ENCODE data around the gene PTPRU. TPM values are rescaled to one million over a fixed set of nuclear protein-coding genes. Genes with fewer than 3 reads are reported as not detected.

The PTPRU gene
- total RNA-seq, 1 donor from 2014 or later = 32.7 TPM

GRCh38 chr1:29321176-29321575, 84.9 kb downstream of the PTPRU start:
- Histone ChIP-seq H3K27ac (no peak overlapping the region), H3K27me3 (no peaks in the 10 kb centered on the region), H3K9me3 (no peaks in the 10 kb centered on the region), H3K4me1 (no peaks in the 10 kb centered on the region), H3K4me3 (no peak overlapping the region), H3K36me3 (peaks cover 23 to 51% of the 10 kb centered on the region in 2 donors)
- TF ChIP-seq, protein P1, sequence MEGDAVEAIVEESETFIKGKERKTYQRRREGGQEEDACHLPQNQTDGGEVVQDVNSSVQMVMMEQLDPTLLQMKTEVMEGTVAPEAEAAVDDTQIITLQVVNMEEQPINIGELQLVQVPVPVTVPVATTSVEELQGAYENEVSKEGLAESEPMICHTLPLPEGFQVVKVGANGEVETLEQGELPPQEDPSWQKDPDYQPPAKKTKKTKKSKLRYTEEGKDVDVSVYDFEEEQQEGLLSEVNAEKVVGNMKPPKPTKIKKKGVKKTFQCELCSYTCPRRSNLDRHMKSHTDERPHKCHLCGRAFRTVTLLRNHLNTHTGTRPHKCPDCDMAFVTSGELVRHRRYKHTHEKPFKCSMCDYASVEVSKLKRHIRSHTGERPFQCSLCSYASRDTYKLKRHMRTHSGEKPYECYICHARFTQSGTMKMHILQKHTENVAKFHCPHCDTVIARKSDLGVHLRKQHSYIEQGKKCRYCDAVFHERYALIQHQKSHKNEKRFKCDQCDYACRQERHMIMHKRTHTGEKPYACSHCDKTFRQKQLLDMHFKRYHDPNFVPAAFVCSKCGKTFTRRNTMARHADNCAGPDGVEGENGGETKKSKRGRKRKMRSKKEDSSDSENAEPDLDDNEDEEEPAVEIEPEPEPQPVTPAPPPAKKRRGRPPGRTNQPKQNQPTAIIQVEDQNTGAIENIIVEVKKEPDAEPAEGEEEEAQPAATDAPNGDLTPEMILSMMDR (IDR thresholded peaks at IDR 0.05) = no peak
- intact Hi-C loops (cut with DNase I) = no loop called here
- DNase-seq (ENCODE audit: low spot score in 2 of 2) = no peak

- H3K4me1 ChIP-seq = no peaks in the 10 kb centered on the region
- intact Hi-C loops (cut with DNase I) = no loop called here
- no peak overlapping the region for H3K4me3 ChIP-seq
- TF ChIP-seq, protein P1 (IDR thresholded peaks at IDR 0.05) = no peak
- no peak for DNase-seq (ENCODE audit: low spot score in 2 of 2)
- H3K36me3 ChIP-seq = peaks cover 28 to 55% of the 10 kb centered on the region in 2 donors
- no peaks in the 10 kb centered on the region for H3K9me3 ChIP-seq
- H3K27me3 ChIP-seq = no peaks in the 10 kb centered on the region
- H3K27ac ChIP-seq = no peak overlapping the region
Observed at GRCh38 chr1:29322147-29322694, 85.9 kb downstream of the PTPRU start.

DNA sequence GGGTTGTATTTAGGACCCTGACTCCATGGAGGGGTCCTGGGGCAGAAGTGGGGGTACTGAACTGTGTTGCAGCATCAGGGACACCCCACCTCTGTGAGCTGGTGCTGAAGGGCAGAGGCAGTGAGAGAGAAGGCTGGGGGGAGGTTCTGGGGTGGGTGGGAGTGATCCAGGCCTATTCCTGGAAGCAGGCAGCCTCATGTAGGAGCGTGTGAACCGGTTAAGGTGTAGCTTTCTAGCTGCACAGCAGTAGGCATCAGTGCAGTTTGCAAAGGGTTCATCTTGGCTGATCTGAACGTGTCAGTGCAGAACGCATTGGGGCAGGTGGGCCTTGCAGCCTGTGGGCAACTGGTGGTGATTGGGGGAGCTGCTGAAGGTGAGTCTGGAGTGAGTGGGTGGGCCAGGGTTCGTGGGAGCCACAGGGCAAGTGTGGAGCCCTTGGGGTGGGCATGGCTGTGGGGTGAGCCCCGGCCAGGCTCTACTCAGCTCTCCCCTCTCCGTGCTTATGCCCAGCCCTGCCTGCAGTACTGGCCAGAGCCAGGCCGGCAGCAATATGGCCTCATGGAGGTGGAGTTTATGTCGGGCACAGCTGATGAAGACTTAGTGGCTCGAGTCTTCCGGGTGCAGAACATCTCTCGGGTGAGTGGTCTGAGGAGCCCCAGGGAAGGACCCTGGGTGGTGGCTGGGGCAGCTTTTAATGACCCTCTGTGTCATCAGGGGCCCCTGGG, 86.7 kb downstream of the PTPRU start:
- Histone ChIP-seq H3K36me3 (peaks cover 26 to 53% of the 10 kb centered on the region in 2 donors), H3K4me1 (no peaks in the 10 kb centered on the region), H3K9me3 (no peaks in the 10 kb centered on the region), H3K27ac (no peak overlapping the region), H3K4me3 (no peak overlapping the region), H3K27me3 (no peaks in the 10 kb centered on the region)
- intact Hi-C loops (cut with DNase I) = no loop called here
- DNase-seq (ENCODE audit: low spot score in 2 of 2) = no peak
- TF ChIP-seq, protein P1 (IDR thresholded peaks at IDR 0.05) = no peak

DNA sequence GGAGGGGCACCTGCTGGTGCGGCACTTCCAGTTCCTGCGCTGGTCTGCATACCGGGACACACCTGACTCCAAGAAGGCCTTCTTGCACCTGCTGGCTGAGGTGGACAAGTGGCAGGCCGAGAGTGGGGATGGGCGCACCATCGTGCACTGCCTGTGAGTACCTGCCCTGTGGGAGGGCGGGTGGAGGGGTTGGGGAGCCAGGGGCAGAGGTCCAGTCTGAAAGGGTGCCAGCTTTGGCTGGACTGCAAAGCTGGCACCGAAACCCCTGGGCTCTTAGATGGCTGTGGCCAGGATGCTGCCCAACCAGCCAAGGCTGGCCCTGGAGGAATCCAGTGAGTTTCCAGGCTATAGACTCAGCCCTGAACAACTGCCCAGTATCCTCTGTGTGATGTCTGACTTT, 87.3 kb downstream of the PTPRU start:
- Histone ChIP-seq H3K9me3 (no peaks in the 10 kb centered on the region), H3K4me3 (no peak overlapping the region), H3K27me3 (no peaks in the 10 kb centered on the region), H3K27ac (no peak overlapping the region), H3K4me1 (no peaks in the 10 kb centered on the region), H3K36me3 (peaks cover 23 to 48% of the 10 kb centered on the region in 2 donors)
- no peak for DNase-seq (ENCODE audit: low spot score in 2 of 2)
- TF ChIP-seq, protein P1 (IDR thresholded peaks at IDR 0.05) = no peak
- intact Hi-C loops (cut with DNase I) = no loop called here

- intact Hi-C loops (cut with DNase I) = no loop called here
- no peak for DNase-seq (ENCODE audit: low spot score in 2 of 2)
- Histone ChIP-seq H3K4me3 (no peak overlapping the region), H3K4me1 (no peaks in the 10 kb centered on the region), H3K36me3 (peaks cover 17 to 43% of the 10 kb centered on the region in 2 donors), H3K27ac (no peak overlapping the region), H3K9me3 (no peaks in the 10 kb centered on the region), H3K27me3 (no peaks in the 10 kb centered on the region)
- TF ChIP-seq, protein P1 (IDR thresholded peaks at IDR 0.05) = no peak
Observed at GRCh38 chr1:29324202-29324601, 87.9 kb downstream of the PTPRU start.
